EH (cell line): ENCODE results near the gene ESPN.
"Not testable (repeated sequence)": the region's sequence is repeated elsewhere in the genome, so short reads cannot be mapped to it uniquely, and the experiment has no call there.

Source experiments
- DNase-seq: peaks from one replicate; pipeline ENCODE4 v3.0.0-alpha.2; 2015; ENCODE audit warnings: low read depth

The ESPN gene

GRCh38 chr1:6485168-6486101, 60.9 kb downstream of the ESPN start:
- DNase-seq: peak; percentile 29

DNA sequence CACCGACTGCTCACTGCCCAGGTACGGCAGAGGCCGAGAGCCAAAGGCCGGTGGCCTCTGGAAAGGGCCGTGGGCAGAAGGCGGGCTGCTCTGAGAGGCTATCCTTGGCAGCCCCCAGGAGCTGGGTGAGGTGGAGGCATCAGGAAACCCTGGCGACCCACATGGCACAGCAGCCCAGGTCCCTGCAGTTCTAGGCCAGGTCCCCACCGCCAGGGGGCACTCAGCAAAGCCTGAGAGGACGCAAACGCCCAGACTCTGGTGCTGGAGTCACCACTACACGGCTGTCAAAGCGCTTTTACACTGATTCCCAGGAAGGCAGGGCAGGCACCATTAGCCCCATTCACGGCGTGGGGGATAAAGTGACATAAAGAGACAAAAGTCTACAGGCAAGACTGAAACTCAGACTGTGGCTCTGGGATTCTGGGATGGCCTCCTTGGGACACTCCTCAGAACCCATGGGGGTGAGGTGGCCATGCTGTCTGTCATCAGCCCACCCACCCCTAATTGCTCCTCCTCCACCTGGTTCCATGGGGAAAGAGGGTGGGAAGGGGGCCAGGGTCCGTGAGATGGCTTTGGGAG, 61.9 kb downstream of the ESPN start:
- peak; percentile 85 for DNase-seq

GRCh38 chr1:6487804-6488484, 63.4 kb downstream of the ESPN start:
- no peak for DNase-seq

GRCh38 chr1:6488602-6489382, 64.2 kb downstream of the ESPN start:
- no peak for DNase-seq

GRCh38 chr1:6489383-6489765, 64.8 kb downstream of the ESPN start:
- no peak for DNase-seq

DNA sequence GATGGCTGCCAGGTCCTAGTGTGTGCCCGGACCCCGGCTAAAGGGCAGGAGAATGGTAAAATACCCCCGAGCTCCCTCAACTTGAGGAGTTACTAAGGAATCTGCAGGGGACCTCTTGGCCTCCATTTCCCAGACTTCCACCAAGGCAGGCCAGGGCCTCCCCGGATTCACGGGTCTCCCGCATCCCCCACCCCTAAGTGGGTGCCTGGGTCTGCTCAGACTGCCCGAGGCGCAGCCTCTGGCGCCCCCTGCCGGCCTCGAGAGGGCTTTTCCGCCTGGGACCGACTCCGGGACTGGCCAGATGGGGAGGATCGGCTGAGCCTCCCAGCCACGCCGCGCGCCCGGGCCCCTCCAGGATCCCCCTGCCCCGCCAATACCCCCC, 65.2 kb downstream of the ESPN start:
- peak; percentile 73 for DNase-seq

DNA sequence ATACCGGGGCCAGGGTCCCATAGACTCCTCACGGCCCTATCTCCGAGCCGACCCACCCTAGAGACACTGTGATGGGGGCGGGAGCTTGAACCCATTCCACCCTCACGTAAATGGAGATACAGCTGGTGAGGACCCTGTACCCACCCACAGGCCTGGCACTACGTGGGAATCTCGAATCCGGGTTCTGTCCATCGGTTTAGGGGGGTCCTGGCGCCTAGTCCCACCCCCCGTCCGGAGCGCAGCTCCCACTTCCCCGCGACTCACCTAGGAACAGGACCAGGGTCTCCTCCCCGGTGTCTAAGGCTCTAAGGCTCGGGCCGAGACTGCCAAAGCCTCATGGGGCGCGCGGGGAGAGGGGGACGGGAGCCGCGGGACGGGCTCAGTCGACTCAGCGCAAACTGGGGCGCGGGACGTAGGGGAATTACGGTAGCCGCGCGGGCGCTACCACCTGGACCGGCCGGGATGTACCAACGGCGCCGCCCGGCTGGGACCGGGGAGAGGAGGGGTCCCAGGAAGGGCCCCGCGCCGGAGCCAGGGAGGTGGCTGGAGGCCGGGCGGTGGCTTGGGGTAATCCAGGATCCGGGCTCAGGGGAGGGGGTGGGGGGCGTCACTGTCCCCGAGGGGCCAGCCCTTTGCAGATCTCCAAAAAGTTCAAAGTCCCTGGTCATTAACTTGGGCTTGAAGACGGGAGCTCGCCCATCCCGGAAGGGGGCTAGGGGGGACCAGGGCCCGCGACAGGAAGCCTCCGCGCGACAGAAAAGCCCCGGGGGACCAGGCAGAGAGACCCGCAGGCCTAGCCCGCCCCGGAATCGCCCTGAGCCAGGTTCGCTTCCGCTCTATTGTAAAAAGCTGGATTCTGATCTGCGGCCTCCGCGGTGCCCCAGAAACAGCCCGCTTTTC, 65.9 kb downstream of the ESPN start:
- peak; percentile 69 for DNase-seq

- no peak for DNase-seq
Measured at GRCh38 chr1:6491081-6491449, 66.5 kb downstream of the ESPN start.

DNA sequence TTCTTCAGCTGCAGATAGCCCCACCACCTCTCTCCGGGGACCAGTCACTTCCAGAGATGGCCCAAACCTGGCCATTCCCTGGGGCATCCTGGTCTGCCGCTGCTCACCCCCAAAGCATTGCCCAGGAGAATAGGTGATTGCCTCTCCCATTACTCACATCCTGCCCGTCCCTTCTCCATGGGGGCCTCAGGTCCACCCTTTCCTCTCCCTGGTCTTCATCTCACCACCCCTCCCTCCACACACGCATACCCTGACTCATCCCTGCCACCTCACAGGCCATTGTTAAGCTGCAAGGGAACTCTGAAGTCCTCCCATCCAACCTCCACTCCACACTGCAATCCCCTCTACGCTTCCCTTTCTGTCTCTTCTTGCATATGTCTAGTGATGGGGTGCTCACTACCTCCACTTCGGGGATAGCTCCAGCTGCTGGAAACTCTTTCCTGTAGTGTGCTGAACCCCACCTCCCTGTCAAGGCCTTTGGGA, 66.9 kb downstream of the ESPN start, which contains the start of gene PLEKHG5:
Gene PLEKHG5, minus strand, starts transcription at position 188 of the 483 bp plus-strand sequence. CDS start 14,096 bp downstream, outside the sequence.
- DNase-seq: peak; percentile 81

DNA sequence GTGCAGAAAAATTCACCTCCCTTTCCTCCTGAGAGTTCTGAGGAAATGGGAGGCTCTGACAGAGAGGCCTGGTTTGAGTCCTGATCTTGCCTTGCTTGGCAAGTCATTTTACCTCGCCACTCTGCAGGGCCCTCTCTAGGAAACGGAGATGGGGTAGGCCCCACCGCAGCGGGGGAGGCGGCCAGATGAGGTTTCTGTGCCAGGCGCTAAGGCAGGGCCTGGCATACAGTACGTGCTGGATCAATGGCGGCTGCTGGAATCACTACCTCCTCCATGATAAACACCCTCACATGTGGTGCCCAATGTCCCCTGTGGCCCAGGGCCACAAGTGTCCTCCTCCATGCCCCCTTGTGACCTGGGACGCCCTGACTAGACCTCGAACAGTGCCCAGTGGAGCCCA, 67.4 kb downstream of the ESPN start:
- no peak for DNase-seq

DNA sequence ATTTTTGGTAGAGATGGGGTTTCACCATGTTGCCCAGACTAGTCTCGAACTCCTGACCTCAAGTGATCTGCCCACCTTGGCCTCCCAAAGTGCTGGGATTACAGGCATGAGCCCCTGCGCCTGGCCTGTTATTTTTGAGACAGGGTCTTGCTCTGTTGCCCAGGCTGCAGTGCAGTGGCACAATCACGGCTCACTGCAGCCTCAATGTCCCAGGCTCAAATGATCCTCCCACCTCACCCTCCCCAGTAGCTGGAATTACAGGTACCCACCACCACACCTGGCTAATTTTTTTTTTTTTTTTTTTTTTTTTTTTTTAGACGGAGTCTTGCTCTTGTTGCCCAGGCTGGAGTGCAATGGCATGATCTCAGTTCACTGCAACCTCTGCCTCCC, 69.3 kb downstream of the ESPN start:
- not testable (repeated sequence) for DNase-seq

GRCh38 chr1:6494627-6495026, 70.1 kb downstream of the ESPN start:
- DNase-seq: no peak

- DNase-seq: no peak
Measured at GRCh38 chr1:6495041-6495441, 70.5 kb downstream of the ESPN start.

DNA sequence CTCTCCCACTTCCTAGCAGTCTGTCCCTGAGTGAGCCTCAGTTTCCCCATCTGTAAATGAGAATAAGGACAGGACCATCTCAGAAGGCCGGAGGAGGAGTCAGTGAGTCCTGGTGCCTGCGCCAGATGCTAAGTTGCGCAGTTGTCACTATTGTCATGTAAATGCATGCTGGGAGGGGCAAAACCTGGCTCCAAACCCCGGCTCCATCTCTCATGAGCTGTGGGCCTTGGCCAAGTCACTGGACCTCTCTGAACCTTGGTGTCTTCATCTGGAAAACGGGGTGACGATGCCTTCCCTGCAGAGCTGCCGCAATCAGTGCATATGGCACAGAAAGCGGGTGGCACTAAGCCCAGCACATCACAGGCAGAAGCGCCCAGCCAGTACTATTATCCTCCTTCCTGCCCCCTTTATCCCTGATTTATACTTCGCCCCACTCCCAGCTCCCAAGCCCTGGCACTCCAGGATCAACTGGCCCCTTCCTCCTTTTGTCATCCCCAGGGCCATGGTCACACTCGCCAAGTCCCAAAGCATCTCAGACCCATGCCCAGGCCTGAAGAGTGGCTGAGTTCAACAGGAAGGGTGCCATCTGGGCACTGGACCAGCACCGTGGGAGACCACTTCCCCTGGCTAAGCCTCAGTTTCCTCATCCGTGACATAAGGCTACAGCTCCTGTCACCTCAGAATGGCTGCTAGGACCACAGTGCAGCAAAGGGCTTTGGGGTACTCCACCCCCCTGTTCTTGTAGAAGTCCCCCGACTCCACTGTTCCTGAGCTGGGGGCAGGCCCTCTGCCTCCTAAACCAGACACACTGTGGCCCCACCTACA, 71.2 kb downstream of the ESPN start:
- no peak for DNase-seq

DNA sequence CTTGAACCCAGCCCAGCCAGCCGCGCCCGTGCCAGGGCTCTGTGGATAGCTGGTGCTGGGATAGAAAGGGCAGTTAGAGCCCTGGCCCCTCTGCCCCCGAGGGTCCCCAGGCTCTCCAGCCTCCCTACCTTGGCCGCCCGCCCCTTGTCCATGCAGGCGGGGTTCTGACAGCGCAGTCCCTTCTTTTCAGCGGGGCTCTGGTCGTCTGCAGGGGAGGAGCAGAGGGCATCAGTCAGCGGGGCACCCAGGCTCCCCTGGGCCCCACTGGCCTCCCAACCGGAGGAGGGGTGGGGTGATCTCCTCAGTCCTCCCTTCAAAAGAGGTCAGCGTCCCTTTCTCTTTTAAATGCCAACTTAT, 71.8 kb downstream of the ESPN start:
- no peak for DNase-seq

DNA sequence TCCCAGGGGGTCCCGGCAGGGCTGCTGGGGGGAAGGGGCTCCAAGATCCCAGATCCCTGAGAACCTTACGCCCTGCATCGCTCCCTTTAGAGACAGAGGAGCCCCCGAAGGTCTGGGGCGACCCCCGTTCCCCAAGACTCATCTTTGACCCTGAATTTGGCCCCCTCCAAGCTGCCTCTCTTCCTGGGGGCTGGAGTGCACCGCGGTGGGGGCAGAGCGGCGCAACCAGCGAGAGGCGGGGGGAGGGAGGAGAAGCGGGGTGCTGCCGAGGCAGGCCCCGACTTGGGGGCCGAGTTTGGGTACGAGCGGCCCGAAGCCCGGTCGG, 72.3 kb downstream of the ESPN start:
- no peak for DNase-seq

GRCh38 chr1:6497215-6497866, 72.8 kb downstream of the ESPN start:
- DNase-seq: peak; percentile 69

DNA sequence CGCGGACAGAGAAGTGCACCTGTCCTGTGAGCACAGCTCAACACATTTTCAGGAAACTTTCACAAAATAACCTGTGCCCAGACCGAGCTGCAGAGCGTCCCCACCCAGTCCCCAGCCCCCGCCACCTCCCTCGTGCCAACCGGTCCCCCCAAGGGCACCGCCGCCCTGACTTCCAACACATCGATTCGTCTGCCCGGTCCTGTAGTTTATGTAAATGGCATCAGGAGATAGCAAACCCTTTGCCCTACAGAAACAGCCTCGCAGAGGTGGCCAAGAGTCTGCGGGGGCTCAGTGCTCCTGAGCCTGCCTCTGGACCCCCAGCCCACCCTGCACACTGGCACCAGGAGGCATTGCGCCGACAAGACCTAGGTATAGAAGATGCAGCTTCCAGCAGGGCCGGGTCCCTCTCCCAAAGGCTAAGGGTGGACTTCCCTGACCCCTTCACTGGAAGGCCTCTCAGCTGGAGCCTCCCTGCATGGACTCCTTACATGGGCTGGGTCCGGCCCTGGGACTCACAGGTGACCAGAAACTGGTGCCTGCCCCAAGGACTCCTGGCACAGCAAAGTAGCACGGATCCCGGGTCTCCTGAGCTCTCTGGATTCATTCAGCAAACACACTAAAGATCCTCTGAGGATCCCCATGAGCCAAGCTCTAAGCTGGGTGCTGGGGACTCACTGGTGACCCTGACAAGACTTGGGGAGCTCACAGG, 73.4 kb downstream of the ESPN start:
- DNase-seq: no peak

DNA sequence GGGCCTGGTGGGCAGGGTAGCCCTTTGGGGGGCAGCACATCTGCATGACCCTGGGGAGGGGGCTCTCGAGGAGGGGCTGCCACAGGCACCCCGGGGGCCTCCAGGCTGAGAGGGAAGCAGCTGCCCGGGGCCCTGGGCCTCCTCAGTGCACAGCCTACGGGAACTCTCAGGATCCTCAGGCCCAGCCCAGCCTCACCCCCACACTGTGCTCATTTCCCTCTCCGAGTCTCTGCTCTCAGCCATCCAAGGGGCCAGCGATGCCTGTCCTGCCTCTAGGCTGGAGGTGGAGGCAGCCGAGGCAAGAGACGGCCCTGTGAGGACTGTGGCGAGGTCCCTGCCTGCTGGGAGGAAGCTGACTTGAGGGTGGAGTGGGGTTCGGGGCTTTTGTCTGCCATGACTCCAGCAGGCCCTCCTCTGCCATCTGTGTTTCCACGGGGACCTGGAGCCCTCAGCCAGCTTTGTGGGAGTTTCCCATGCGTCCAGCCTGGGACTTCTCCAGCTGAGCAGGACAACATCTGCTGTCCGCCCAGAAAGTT, 74.1 kb downstream of the ESPN start:
- no peak for DNase-seq
